ENCODE data around the gene KANK2. TPM values are rescaled to one million over a fixed set of nuclear protein-coding genes. Genes with fewer than 3 reads are reported as not detected.

Gene KANK2
- total RNA-seq, 1 experiment from 2014 or later, result 35.1 TPM

- no peak for TF ChIP-seq OVOL2 (CRISPR knock-in tag; IDR thresholded peaks at IDR 0.05; ENCODE audit: borderline replicate concordance)
- TF ChIP-seq RELA (CRISPR knock-in tag; IDR thresholded peaks at IDR 0.05; ENCODE audit: borderline replicate concordance), result no peak
- TF ChIP-seq ZNF423 (CRISPR knock-in tag; IDR thresholded peaks at IDR 0.05), result no peak
- TF ChIP-seq ESRRA (CRISPR knock-in tag; IDR thresholded peaks at IDR 0.05; ENCODE audit: borderline replicate concordance), result no peak
- TF ChIP-seq NR1H2 (CRISPR knock-in tag; IDR thresholded peaks at IDR 0.05), result no peak
- TF ChIP-seq FOXP4 (CRISPR knock-in tag; IDR thresholded peaks at IDR 0.05), result no peak
- TF ChIP-seq FOXP1 (CRISPR knock-in tag; IDR thresholded peaks at IDR 0.05; ENCODE audit: borderline replicate concordance), result 0 out of 2 replicates have a peak, but pooled peaks have one; percentile 40
- peak; percentile 55; the same call in 1 of the 2 replicates for TF ChIP-seq ZNF671 (CRISPR knock-in tag; IDR thresholded peaks at IDR 0.05)
- no peak for TF ChIP-seq CREB1 (CRISPR knock-in tag; IDR thresholded peaks at IDR 0.05)
- TF ChIP-seq KAT7 (CRISPR knock-in tag; IDR thresholded peaks at IDR 0.05; ENCODE audit: borderline replicate concordance), result 0 out of 2 replicates have a peak, but pooled peaks have one; percentile 19
- no peak for TF ChIP-seq USF1 (CRISPR knock-in tag; IDR thresholded peaks at IDR 0.05)
- TF ChIP-seq ATF3 (CRISPR knock-in tag; conservative IDR thresholded peaks at IDR 0.05), result no peak
- no peak for TF ChIP-seq ZNF512 (CRISPR knock-in tag; IDR thresholded peaks at IDR 0.05; ENCODE audit: borderline replicate concordance)
- ChIA-PET CTCF (interaction anchor here (0.5 to 3.1 kb wide), 13 partner anchors 11 to 340 kb away, joined by 3 to 11 read pairs (median 3); no protein-coding TSS in a partner anchor), POLR2A (interaction anchor here (0.6 kb wide), 1 partner anchor 14 kb away, joined by 3 read pairs; the partner anchor contains the start of gene SPC24)
- DNase-seq (ENCODE audit: low spot score) (no peak), ATAC-seq (no peak)
- H3K4me1 Mint-ChIP-seq, result peaks cover 26% of the 10 kb centered on the region
- H3K4me3 Mint-ChIP-seq, result no peak overlapping the region
- H3K36me3 Mint-ChIP-seq, result peaks cover 20% of the 10 kb centered on the region
- no peaks in the 10 kb centered on the region; the same call in 1 of the 2 replicates for H3K27me3 Mint-ChIP-seq (ENCODE audit: low read depth)
- no peak overlapping the region for H3K27ac Mint-ChIP-seq
- H3K9me3 Mint-ChIP-seq, result 0 out of 2 replicates have a peak, but pooled peaks cover 3% of the 10 kb centered on the region
Observed at GRCh38 chr19:11141937-11142527, 55.3 kb downstream of the KANK2 start.

- Mint-ChIP-seq H3K4me3 (no peak overlapping the region), H3K4me1 (peaks cover 26% of the 10 kb centered on the region), H3K9me3 (0 out of 2 replicates have a peak, but pooled peaks cover under 1% of the 10 kb centered on the region), H3K27me3 (ENCODE audit: low read depth) (no peaks in the 10 kb centered on the region; the same call in 1 of the 2 replicates), H3K36me3 (peaks cover 9% of the 10 kb centered on the region), H3K27ac (no peak overlapping the region)
- ATAC-seq (no peak), DNase-seq (ENCODE audit: low spot score) (no peak)
- ChIA-PET POLR2A (interaction anchor here (0.7 kb wide), 1 partner anchor 1038 kb away, joined by 4 read pairs; no protein-coding TSS in a partner anchor), CTCF (interaction anchor here (0.7 to 3.1 kb wide), 4 partner anchors 15 to 186 kb away, joined by 3 to 11 read pairs (median 4); no protein-coding TSS in a partner anchor)
- TF ChIP-seq FOXJ3 (CRISPR knock-in tag; IDR thresholded peaks at IDR 0.05; ENCODE audit: borderline replicate concordance) (no peak), NFYB (CRISPR knock-in tag; conservative IDR thresholded peaks at IDR 0.05; ENCODE audit: low read depth) (no peak), CREM (CRISPR knock-in tag; IDR thresholded peaks at IDR 0.05) (no peak), CBFB (CRISPR knock-in tag; IDR thresholded peaks at IDR 0.05; ENCODE audit: low read depth) (no peak), EMX1 (CRISPR knock-in tag; IDR thresholded peaks at IDR 0.05) (no peak), AR (CRISPR knock-in tag; IDR thresholded peaks at IDR 0.05) (no peak), NR2C2 (CRISPR knock-in tag; IDR thresholded peaks at IDR 0.05) (no peak)
Observed at GRCh38 chr19:11140896-11141295, 56.4 kb downstream of the KANK2 start.
